Measurements from ENCODE around the gene BMP7. TPM values are rescaled to one million over a fixed set of nuclear protein-coding genes. Genes with fewer than 3 reads are reported as not detected.

Gene BMP7
- total and polyA plus RNA-seq, 12 donors, result 0.74 to 6.7 (median 2.2) TPM; not detected in 3

- Histone ChIP-seq H3K4me1 (replicated peaks in 1 of 2) (no peaks in the 10 kb centered on the region), H3K27me3 (no peaks in the 10 kb centered on the region), H3K36me3 (replicated peaks in 1 of 2) (no peaks in the 10 kb centered on the region), H3K27ac (no peak overlapping the region), H3K9me3 (replicated peaks in 1 of 3) (no peaks in the 10 kb centered on the region), H3K4me3 (no peak overlapping the region)
- no peak for TF ChIP-seq POLR2A (IDR thresholded peaks at IDR 0.05)
- TF ChIP-seq CTCF (IDR thresholded peaks at IDR 0.05), result no peak
- 83 to 88% (median 86%) methylated on average over 10 to 13 of the region's 13 CpGs for WGBS, 4 donors
- no peak for DNase-seq
- intact Hi-C loops (cut with DNase I), result no loop called here
These were observed 109.2 kb downstream of the BMP7 start for GRCh38 chr20:57157106-57157691.

GRCh38 chr20:57156011-57156729 is 110.3 kb downstream of the BMP7 start:
- no peak for DNase-seq
- Histone ChIP-seq H3K36me3 (replicated peaks in 1 of 2) (no peaks in the 10 kb centered on the region), H3K27ac (no peak overlapping the region), H3K4me3 (no peak overlapping the region), H3K27me3 (no peaks in the 10 kb centered on the region), H3K4me1 (replicated peaks in 1 of 2) (no peaks in the 10 kb centered on the region), H3K9me3 (replicated peaks in 1 of 3) (no peaks in the 10 kb centered on the region)
- intact Hi-C loops (cut with DNase I), result no loop called here
- WGBS, 4 donors, result 80 to 84% (median 83%) methylated on average over 18 of the region's 18 CpGs
- TF ChIP-seq POLR2A (IDR thresholded peaks at IDR 0.05) (no peak), CTCF (IDR thresholded peaks at IDR 0.05) (no peak)

DNA sequence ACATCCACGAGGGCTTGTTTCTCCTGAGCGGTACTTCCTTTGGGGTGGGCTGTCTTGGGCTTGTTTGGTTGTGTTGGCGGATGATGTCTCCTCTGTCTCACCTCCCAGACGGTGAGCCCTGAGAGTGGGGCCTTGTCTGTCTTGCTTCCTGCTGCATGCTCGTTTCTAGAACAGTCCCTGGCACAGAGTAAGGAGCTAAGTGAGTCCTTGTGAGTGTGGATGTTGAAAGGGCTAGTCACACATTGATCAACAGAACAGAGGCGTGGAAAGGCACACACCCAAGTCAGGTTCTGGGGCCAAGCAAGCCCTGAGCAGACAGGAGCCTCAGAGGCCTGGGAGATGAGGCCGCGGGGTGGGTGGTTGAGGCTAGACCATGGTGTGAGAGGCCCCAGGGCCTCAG is 111.0 kb downstream of the BMP7 start:
- no peaks in the 10 kb centered on the region for H3K36me3 ChIP-seq (replicated peaks in 1 of 2)
- no peaks in the 10 kb centered on the region for H3K27me3 ChIP-seq
- H3K4me3 ChIP-seq, result no peak overlapping the region
- no peak for TF ChIP-seq POLR2A (IDR thresholded peaks at IDR 0.05)
- no peak for TF ChIP-seq CTCF (IDR thresholded peaks at IDR 0.05)
- 70 to 81% (median 78%) methylated on average over 8 of the region's 8 CpGs for WGBS, 4 donors
- intact Hi-C loops (cut with DNase I), result no loop called here
- H3K4me1 ChIP-seq (replicated peaks in 1 of 2), result no peaks in the 10 kb centered on the region
- no peak overlapping the region for H3K27ac ChIP-seq
- DNase-seq, result no peak
- no peaks in the 10 kb centered on the region for H3K9me3 ChIP-seq (replicated peaks in 1 of 3)

DNA sequence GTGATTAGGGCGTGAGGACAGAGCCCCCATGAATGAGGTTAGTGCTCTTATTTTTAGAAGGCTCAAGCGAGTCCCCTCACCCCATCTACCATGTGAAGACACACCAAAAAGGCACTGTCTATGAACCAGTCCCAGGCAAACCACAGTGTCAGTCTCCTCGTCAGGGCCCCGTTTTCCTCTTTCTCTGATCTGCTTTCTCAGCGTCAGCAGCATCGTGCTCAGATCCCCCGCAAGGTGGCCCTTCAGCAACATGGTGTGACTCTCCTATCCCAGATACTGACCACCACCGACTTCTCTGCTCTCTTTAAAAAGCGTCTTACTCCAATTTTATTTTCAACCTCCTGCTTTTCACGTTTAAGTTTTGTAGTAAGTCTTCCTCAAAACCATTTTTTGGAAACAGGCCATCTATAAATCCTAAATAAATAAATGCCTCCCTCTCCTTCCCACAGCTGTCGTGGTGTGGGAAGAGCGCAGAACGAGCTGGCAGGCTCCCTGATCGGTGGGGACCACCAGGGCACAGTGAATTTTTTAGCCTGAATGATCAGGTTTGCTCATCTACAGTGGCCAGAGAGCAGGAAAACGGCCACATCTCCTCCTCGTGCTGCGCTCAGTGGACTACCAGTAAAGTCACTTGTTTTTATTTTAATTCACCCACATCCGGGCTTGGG is 113.1 kb downstream of the BMP7 start:
- intact Hi-C loops (cut with DNase I), result no loop called here
- Histone ChIP-seq H3K27ac (no peak overlapping the region), H3K27me3 (no peaks in the 10 kb centered on the region), H3K9me3 (replicated peaks in 1 of 3) (no peaks in the 10 kb centered on the region), H3K4me1 (replicated peaks in 1 of 2) (no peaks in the 10 kb centered on the region), H3K36me3 (replicated peaks in 1 of 2) (no peaks in the 10 kb centered on the region), H3K4me3 (no peak overlapping the region)
- WGBS, 4 donors, result 68 to 76% (median 72%) methylated on average over 18 of the region's 18 CpGs
- TF ChIP-seq CTCF (IDR thresholded peaks at IDR 0.05) (no peak), POLR2A (IDR thresholded peaks at IDR 0.05) (no peak)
- DNase-seq, result no peak

Data from adrenal gland (tissue), 12 donors.